Activated CD4-positive, alpha-beta T cell treated with anti-CD3 and anti-CD28 coated beads, Interleukin-2, amount 50 U/mL, for 1 hour (primary cell): ENCODE measurements around the gene PTPRJ.

Experiments
- DNase-seq: peaks from one replicate; pipeline ENCODE4 v3.0.0-alpha.2; 2020

Gene PTPRJ

DNA sequence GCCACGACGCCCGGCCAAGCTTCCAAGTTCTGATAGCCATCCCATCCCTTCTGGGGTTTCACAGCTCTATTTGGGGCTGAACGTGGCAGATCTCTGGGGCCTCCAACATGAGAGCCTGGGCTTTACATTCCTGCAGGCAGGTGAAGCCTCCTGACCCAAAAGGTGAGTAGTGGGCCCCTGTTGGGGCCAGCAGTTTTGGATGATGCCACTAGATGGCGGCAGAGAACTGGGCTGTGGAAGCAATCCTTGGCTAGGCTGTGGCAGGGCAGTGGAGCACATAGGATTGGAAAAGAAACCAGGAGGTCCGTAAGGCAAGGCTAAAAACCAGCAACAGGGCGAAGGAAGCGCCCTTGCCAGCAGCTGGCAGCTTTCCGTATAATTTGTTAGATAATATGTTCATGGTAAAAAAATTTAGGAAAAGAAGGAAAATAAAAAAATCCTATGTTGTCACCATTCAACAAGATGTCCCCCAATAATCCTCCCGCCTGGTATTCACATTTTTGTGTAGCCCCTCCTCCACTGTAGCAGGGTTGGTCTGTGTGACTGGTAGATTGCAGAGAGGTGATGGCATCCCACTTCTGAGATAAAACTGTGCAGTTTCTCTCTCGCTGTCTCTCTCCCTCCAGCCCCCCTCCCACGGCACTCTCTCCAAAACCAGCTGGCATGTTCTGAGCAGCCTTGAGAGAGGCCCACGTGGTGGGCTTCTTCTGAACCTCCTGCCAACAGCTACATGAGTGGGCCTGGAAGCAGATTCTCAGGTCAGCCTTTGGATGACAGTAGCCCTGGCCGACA, 192.7 kb downstream of the PTPRJ start:
- peak; percentile 62 for DNase-seq

DNA sequence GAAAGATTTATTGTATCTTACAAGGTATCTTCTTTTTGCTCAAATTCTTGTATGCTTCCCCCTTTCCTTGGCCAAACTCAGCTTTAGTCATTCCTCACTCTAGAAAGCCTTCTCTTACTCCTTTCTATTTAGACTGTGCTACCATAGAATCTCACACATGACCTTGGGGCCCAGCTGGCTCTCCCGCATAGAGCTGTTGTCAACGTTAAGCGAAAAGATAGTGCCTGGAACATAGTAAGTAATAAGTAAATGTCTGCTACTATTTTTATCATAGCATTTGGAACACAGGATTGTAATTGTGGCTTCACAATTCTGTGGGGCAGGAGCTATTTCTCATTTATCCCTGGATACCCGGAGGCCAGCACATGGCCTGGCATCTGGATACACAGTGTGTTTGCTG, 197.3 kb downstream of the PTPRJ start:
- no peak for DNase-seq

DNA sequence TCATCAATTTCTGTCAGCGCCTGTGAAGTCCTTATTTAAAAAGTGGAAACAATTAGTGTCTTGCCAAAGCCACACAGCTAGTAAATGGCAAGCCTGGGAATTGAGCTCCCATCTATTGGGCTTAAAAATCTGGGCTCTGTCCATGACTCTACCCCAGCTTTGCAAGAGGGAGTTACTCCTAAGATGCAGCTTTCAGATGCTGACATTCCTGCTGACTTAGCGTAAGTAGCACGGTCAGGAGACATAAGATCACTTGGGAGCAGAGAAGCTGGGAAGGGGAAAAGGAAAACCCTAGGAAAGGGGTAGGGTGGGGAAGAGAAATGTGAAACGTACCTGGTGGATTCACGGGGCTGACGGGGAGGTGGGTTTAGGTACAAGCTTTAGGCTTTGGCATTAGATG, 200.3 kb downstream of the PTPRJ start:
- DNase-seq: no peak

DNA sequence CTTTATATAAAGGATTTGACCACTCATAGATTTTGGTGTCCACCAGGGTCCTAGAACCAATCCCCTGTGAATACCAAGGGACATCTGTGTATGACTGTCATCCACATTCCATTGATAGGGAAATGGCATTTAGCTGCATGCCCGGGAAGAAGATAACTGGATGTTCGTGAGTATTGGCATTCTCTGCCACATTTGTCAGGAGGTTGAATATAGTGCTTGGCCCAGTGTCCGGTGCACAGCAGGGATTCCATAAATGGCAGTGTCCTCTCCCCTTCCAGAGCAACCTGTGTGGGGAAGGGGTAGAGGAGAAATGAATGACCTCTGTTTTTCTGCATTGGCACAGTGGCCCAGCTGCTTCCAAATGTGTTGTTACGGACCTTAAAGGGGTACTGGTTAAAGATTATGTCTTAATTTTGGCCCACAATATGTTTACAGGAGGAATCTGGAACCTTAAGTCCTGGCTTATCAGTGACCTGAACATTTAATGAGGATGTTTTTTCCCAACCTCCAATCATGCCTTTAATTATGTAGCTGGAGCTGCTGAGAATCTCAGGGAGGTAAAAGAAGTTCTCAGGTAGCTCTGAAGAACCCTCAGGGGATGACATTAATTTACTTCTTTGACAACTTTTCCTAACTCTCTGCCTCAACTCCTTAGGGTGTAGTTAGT, 202.6 kb downstream of the PTPRJ start:
- DNase-seq: no peak

DNA sequence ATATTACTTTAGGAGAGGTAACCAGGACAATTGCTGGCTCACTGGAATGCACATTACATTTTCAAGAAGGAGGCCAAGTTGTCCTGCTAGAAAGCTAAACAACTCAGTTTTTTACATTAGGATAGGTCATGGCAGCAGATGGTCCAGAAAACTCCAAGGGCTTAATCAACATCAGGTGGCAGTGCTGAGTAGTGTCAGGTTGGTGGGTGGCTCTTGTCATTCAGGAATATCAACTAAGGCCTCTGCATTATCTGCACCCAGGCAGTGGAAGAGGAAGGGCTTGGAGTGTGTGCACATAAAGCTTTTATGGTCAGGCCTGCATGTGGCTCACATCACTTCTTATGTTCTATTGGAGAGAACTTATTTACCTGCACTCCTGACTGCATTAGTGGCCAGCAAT, 204.1 kb downstream of the PTPRJ start:
- DNase-seq: no peak

DNA sequence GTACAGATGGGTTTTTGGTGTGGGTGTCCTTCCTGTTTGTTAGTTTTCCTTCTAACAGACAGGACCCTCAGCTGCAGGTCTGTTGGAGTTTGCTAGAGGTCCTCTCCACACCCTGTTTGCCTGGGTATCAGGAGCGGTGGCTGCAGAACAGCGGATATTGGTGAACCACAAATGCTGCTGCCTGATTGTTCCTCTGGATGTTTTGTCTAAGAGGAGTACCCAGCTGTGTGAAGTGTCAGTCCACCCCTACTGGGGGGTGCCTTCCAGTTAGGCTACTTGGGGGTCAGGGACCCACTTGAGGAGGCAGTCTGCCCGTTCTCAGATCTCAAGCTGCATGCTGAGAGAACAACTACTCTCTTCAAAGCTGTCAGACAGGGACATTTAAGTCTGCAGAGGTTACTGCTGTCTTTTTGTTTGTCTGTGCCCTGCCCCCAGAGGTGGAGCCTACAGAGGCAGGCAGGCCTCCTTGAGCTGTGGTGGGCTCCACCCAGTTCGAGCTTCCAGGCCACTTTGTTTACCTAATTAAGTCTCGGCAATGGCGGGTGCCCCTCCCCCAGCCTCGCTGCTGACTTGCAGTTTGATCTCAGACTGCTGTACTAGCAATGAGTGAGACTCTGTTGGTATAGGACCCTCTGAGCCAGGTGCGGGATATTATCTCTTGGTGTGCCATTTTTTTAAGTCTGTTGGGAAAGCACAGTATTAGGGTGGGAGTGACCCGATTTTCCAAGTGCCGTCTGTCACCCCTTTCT, 210.7 kb downstream of the PTPRJ start:
- DNase-seq: peak; percentile 46

DNA sequence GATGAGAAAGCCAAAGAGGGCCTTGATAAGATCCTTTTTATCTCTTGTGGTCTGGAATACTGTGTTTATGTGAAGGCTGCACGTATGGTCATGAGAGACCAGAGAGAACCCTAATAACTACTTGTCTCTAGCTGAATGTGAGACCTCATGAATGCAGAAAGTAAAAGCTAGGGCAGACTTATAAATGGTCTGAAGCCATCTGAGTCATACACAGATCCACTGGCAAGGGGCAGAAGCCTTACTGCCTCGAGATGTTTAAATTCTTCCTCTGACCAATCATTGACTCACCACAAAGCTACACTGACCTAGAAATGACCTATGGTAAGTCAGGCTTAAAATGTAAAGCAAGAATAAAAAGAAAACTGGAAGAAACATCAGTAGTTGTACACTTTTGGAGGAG, 213.5 kb downstream of the PTPRJ start:
- no peak for DNase-seq

DNA sequence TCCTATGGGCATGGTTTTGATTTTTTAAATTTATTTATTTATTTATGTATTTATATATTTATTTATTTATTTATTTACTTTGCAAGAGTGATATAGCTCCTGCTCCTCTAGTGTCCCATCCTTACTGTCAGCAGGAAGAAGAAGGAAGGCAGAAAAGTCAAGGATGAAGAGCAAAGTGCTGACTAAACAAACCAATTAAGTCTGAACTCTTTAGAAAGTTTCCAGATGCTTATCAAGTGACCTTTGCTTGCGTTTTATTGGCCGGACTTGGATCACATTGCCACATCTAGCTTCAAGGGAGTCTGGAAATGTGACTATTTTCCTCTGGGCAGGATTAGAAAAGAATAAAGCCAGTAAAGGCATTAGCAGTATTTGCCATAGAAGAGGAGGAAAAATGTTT, 227.5 kb downstream of the PTPRJ start:
- no peak for DNase-seq

DNA sequence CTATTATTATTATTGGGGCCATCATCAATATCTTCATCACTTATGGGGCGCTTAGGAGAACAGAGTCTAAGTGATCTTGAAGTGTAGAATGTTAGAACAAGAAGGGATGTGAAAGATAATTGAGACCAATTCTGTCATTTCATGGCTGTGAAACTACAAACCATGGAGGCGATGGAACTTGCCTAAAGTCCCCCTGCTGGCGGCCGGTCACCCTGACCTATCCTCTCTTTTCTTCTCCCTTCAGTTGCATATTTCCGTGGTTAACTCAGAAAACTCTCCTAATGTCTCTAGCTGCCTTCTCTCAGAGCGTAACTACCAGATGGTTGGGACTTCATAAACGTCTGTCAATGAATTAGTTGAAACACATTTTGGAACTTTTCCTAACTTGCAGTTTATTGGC, 229.7 kb downstream of the PTPRJ start:
- no peak for DNase-seq

DNA sequence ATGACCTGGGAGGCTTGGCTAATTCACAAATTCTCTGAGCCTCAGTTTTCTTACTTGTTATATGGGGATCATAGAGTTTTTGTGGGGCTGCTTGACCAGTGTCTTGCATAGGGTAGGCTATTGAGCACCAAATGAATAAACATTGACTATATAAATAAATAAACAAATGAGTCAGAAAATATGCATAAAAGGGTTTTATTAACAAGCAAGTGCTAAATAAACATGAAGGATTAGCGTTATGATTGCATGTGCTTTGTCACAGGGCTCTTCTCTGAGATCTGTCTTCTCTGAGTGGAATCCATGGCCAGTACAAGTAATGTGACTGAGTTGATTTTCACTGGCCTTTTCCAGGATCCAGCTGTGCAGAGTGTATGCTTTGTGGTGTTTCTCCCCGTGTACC, 236.2 kb downstream of the PTPRJ start, which contains the start of gene OR4B1:
Gene OR4B1 (plus strand): TSS at position 301 of the 400 bp plus-strand sequence. CDS start 0 bp downstream, at position 301.
- no peak for DNase-seq
